ENCODE measurements around the gene PAPSS1. TPM values are rescaled to one million over a fixed set of nuclear protein-coding genes. Genes with fewer than 3 reads are reported as not detected.

PAPSS1 gene
- total RNA-seq, 1 donor from 2014 or later = 60.3 TPM

DNA sequence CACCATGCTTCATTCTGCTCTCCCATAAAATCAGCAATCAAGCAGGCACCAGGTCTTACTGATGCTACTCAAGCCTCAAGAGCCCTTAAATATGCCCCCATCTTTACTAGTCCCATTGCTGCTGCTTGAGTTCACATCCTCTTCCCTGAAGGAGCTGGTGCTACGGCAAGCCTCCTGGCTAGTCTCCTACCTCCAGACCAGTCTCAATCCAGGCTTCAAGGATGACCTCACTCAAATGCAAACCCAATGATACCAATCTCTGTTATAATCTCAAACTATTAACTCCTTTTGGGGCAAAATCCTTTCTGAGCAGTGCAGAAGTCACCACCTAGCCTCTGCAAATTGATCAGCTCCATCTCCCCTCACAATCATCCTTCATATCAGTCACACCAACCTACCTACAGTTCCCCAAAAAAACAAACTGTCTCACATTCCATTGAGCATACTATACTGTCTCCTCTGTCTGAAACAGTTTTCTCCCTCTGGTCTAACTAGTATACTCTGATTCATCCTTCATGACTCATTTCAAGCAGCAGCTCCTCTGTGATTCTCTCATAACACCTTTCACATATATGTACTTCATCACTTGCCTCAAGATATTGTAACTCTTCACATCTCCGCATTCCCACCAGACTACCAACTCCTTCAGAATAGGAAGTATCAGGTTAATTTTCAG, 30.0 kb downstream of the PAPSS1 start:
- no peak overlapping the region for H3K4me3 ChIP-seq (ENCODE audit: low read depth, low read length)
- TF ChIP-seq, protein P1, sequence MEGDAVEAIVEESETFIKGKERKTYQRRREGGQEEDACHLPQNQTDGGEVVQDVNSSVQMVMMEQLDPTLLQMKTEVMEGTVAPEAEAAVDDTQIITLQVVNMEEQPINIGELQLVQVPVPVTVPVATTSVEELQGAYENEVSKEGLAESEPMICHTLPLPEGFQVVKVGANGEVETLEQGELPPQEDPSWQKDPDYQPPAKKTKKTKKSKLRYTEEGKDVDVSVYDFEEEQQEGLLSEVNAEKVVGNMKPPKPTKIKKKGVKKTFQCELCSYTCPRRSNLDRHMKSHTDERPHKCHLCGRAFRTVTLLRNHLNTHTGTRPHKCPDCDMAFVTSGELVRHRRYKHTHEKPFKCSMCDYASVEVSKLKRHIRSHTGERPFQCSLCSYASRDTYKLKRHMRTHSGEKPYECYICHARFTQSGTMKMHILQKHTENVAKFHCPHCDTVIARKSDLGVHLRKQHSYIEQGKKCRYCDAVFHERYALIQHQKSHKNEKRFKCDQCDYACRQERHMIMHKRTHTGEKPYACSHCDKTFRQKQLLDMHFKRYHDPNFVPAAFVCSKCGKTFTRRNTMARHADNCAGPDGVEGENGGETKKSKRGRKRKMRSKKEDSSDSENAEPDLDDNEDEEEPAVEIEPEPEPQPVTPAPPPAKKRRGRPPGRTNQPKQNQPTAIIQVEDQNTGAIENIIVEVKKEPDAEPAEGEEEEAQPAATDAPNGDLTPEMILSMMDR (IDR thresholded peaks at IDR 0.05; ENCODE audit: insufficient read depth, low read length, poor library complexity, severe bottlenecking) = no peak
- H3K27me3 ChIP-seq (ENCODE audit: control insufficient read depth, insufficient read depth, low read length) = no peaks in the 10 kb centered on the region
- peak; percentile 74 for DNase-seq (ENCODE audit: low read depth)
- H3K36me3 ChIP-seq (ENCODE audit: control insufficient read depth, insufficient read depth, low read length) = no peaks in the 10 kb centered on the region

DNA sequence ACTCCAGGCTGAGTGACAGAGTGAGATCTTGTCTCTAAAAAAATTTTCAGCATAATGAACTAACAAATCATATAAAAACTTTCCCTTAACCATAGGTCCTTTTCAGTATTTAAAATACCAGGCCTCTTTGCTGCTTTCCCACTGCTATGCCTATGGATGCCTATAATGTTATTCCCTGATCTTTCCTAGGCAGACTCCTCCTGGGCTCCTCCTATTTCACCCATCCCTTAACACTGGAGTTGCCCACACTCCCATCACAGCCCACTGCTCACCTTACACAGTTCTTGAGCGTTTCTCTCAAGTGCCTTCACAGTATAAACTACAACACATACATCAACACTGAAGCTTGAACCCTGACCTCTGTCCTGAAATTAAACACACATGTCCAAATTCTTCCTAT, 31.6 kb downstream of the PAPSS1 start:
- Histone ChIP-seq H3K4me3 (ENCODE audit: low read depth, low read length) (no peak overlapping the region), H3K36me3 (ENCODE audit: control insufficient read depth, insufficient read depth, low read length) (no peaks in the 10 kb centered on the region), H3K27me3 (ENCODE audit: control insufficient read depth, insufficient read depth, low read length) (no peaks in the 10 kb centered on the region)
- no peak for DNase-seq (ENCODE audit: low read depth)
- TF ChIP-seq, protein P1 (IDR thresholded peaks at IDR 0.05; ENCODE audit: insufficient read depth, low read length, poor library complexity, severe bottlenecking) = no peak

DNA sequence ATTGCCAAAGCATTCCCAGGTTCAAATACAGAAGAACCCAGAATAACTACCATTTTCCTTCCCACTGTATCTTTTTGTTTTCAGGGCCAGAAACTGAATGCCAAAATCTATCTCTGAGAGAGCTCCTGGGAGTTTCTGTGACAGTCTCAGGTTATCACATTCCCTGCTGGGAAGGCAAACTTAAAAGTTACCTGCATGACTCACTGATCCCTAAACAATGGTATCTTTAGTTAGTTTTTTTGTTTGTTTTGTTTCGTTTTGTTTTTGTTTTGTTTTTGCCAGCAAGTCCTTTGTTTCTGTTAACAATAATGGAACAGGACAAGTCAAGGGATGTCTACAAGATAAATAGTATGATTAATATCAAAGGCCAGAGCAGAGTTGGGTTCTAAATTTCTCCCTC, 34.3 kb downstream of the PAPSS1 start:
- TF ChIP-seq, protein P1 (IDR thresholded peaks at IDR 0.05; ENCODE audit: insufficient read depth, low read length, poor library complexity, severe bottlenecking) = no peak
- DNase-seq (ENCODE audit: low read depth) = no peak
- Histone ChIP-seq H3K4me3 (ENCODE audit: low read depth, low read length) (no peak overlapping the region), H3K27me3 (ENCODE audit: control insufficient read depth, insufficient read depth, low read length) (no peaks in the 10 kb centered on the region), H3K36me3 (ENCODE audit: control insufficient read depth, insufficient read depth, low read length) (no peaks in the 10 kb centered on the region)

DNA sequence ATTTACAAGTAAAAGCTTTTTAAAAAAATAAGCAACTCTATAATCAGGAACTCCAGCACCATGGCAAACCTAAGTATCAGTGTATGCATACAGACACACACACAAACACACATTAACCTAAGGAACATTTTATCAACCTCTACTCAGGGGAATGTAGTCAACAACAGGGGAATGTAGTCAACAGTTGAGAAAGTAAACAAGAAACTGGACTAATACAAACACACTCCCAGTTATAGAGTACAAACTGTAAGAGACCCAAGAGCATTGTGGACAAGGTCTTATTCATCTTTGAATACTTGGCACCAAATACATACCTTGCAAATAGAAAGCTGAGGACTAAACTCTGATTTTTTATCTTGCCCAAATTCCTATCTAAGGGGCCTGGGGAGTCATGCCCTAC, 36.2 kb downstream of the PAPSS1 start:
- TF ChIP-seq, protein P1 (IDR thresholded peaks at IDR 0.05; ENCODE audit: insufficient read depth, low read length, poor library complexity, severe bottlenecking) = no peak
- H3K36me3 ChIP-seq (ENCODE audit: control insufficient read depth, insufficient read depth, low read length) = no peaks in the 10 kb centered on the region
- H3K27me3 ChIP-seq (ENCODE audit: control insufficient read depth, insufficient read depth, low read length) = no peaks in the 10 kb centered on the region
- H3K4me3 ChIP-seq (ENCODE audit: low read depth, low read length) = no peak overlapping the region
- no peak for DNase-seq (ENCODE audit: low read depth)

DNA sequence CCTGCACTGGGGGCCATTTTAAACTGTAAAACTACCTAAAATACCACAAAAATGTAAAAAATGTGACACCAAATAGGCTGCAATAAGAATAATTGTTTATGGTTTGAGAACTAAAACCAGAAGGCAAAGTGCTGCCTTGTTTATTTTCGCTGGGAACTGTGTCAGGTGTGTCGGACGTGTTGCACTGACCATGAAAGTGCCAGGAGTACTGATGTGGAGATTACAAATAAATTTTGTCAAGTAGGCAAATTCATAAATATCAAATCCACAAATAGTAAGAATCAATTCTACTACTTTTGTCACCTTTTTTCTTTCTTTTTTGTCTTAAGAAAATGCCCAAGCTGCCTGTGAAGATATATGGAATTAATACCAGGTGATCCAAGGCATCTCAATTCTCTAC, 37.7 kb downstream of the PAPSS1 start:
- DNase-seq (ENCODE audit: low read depth) = no peak
- Histone ChIP-seq H3K4me3 (ENCODE audit: low read depth, low read length) (no peak overlapping the region), H3K36me3 (ENCODE audit: control insufficient read depth, insufficient read depth, low read length) (no peaks in the 10 kb centered on the region), H3K27me3 (ENCODE audit: control insufficient read depth, insufficient read depth, low read length) (no peaks in the 10 kb centered on the region)
- TF ChIP-seq, protein P1 (IDR thresholded peaks at IDR 0.05; ENCODE audit: insufficient read depth, low read length, poor library complexity, severe bottlenecking) = no peak

DNA sequence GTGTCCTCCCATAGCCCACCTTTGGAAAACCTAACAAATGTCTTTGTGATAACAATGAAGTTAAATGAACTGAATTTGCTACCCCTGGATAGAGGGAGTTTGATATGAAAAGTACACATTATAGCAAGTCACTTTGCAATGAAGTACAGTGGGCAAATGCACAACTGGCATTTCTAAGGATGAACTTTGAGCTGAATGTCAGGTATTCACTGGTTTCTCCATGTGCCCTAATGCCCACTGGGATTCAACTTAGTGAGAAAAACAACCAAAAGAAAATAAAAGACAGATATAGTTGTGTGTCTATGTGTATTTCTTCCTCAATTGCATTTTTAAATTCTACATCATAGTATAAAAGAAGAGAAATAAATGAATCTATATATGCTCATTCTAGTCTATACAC, 51.0 kb downstream of the PAPSS1 start:
- no peak overlapping the region for H3K4me3 ChIP-seq (ENCODE audit: low read depth, low read length)
- TF ChIP-seq, protein P1 (IDR thresholded peaks at IDR 0.05; ENCODE audit: insufficient read depth, low read length, poor library complexity, severe bottlenecking) = no peak
- DNase-seq (ENCODE audit: low read depth) = no peak
- H3K36me3 ChIP-seq (ENCODE audit: control insufficient read depth, insufficient read depth, low read length) = no peaks in the 10 kb centered on the region
- H3K27me3 ChIP-seq (ENCODE audit: control insufficient read depth, insufficient read depth, low read length) = no peaks in the 10 kb centered on the region
